ENCODE results near the gene DBH.

DNA sequence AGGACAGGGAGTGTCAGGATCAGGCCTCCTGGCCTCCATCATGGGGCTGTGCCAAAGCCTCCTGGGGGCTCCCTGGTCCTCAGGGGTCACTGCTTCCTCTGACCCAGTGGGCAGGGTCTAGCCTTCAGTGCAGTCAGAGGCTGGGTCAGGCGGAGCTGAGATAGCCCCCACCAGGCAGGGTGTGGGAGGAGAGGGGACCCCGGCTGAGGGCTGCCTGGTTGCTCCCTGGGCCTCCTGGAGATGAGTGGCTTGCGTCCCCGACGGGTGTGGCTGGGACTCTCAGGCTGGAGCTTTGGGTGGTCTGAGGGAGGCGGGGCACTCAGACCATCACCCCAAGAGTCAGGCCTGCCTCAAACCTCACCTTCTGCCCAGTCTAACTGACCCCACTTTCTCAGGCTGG, 48.7 kb upstream of the DBH start:
- TF ChIP-seq, protein P1, sequence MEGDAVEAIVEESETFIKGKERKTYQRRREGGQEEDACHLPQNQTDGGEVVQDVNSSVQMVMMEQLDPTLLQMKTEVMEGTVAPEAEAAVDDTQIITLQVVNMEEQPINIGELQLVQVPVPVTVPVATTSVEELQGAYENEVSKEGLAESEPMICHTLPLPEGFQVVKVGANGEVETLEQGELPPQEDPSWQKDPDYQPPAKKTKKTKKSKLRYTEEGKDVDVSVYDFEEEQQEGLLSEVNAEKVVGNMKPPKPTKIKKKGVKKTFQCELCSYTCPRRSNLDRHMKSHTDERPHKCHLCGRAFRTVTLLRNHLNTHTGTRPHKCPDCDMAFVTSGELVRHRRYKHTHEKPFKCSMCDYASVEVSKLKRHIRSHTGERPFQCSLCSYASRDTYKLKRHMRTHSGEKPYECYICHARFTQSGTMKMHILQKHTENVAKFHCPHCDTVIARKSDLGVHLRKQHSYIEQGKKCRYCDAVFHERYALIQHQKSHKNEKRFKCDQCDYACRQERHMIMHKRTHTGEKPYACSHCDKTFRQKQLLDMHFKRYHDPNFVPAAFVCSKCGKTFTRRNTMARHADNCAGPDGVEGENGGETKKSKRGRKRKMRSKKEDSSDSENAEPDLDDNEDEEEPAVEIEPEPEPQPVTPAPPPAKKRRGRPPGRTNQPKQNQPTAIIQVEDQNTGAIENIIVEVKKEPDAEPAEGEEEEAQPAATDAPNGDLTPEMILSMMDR (IDR thresholded peaks at IDR 0.05; ENCODE audit: low read length), result no peak
- no peak for TF ChIP-seq EZH2phosphoT487 (IDR thresholded peaks at IDR 0.05; ENCODE audit: low read length)
